HUES48 (cell line): ENCODE results near the gene ZSWIM5.

ENCODE experiments used
- H3K27ac ChIP-seq: one replicate; pipeline ENCODE4 v1.7.0; 2013; ENCODE audit warnings: low read depth, low read length, inconsistent platforms
- H3K27me3 ChIP-seq: 2 replicates; pipeline ENCODE4 v1.6.1; 2013; ENCODE audit warnings: mild to moderate bottlenecking, low read length; ENCODE audit not compliant: control insufficient read depth, insufficient read depth
- H3K36me3 ChIP-seq: 2 replicates; pipeline ENCODE4 v1.6.1; 2013; ENCODE audit warnings: low read length; ENCODE audit not compliant: control insufficient read depth, insufficient read depth
- H3K4me1 ChIP-seq: 2 replicates; pipeline ENCODE4 v1.6.1; 2013; ENCODE audit warnings: mild to moderate bottlenecking, low read length; ENCODE audit not compliant: control insufficient read depth, insufficient read depth
- H3K4me3 ChIP-seq: 2 replicates; pipeline ENCODE4 v1.5.1; 2013; ENCODE audit warnings: mild to moderate bottlenecking, low read depth, low read length
- H3K9ac ChIP-seq: 2 replicates; pipeline ENCODE4 v1.6.1; 2013; ENCODE audit warnings: mild to moderate bottlenecking, low read depth, low read length, moderate library complexity
- H3K9me3 ChIP-seq: 2 replicates; pipeline ENCODE4 v1.6.1; 2013; ENCODE audit warnings: low read length; ENCODE audit not compliant: control insufficient read depth, insufficient read depth

The ZSWIM5 gene

DNA sequence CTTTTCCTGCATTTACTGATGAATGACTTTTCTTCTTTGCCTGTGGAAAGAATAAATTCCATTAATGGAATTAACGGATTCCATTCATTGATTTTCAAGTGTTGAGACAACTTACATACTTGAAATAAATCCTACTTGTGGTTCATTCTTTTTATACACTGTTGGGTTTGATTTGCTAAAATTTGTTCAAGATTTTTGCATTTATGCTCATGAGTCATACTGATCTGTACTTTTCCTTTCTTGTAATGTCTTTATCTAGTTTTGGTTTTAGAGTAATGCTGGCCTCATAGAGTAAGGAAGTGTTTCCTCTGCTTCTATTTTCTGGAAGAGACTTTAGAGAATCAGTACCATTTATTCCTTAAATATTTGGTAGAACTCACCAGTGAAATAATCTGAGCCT, 180.0 kb downstream of the ZSWIM5 start:
- H3K36me3 ChIP-seq, result no peaks in the 10 kb centered on the region
- H3K27me3 ChIP-seq, result no peaks in the 10 kb centered on the region
- H3K9me3 ChIP-seq, result no peaks in the 10 kb centered on the region
- no peak overlapping the region for H3K9ac ChIP-seq
- H3K27ac ChIP-seq, result no peak overlapping the region
- H3K4me1 ChIP-seq, result no peaks in the 10 kb centered on the region
- H3K4me3 ChIP-seq, result no peak overlapping the region

DNA sequence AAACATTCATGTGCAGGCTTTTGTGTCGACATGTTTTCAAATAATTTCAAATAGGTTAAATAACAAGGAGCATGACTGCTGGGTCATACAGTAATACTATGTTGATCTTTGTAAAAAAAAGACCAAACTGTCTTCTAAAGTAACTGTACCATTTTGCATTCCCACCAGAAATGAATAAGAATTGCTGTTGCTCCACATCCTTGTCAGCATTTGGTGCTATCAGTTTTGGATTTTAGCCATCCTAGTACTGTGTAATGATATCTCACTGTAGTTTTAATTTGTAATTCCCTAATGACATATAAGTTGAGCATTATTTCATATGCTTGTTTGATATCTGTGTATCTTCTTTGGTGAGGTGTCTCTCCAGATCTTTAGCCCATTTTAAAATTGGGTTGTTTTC, 182.7 kb downstream of the ZSWIM5 start:
- H3K4me3 ChIP-seq, result no peak overlapping the region
- no peaks in the 10 kb centered on the region for H3K27me3 ChIP-seq
- no peaks in the 10 kb centered on the region for H3K36me3 ChIP-seq
- H3K9me3 ChIP-seq, result no peaks in the 10 kb centered on the region
- no peak overlapping the region for H3K27ac ChIP-seq
- no peaks in the 10 kb centered on the region for H3K4me1 ChIP-seq
- no peak overlapping the region for H3K9ac ChIP-seq

DNA sequence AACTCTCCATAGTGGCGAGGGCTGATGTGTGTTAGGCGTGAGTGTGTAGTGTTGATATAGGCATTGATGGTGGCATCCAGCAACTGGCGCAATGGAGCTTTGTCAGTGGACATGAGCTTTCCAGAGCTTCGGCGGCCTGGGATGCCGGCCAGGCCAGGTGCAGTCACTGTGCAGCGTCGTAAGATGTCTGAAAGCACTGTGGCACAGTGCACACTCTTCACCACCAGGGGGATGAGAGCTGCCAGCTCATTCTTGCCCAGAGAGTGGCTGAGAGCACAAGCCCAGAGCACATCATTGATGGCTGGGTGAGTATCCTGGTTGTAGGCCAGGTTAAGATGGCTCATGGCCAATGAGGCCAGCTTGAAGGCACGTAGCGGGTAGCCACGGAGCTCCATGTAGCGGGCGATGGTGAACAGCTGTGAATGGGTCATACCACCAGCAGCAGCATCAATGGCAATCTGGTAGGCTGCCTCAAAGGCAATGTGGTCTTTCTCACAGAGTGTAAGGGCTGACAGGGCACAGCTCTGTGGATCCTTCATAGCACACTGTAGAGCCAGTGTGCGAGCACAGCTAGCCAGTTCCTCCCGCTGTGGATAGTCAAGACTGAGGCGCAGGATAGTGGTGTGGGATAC, 187.7 kb downstream of the ZSWIM5 start:
- Histone ChIP-seq H3K9ac (no peak overlapping the region), H3K27me3 (no peaks in the 10 kb centered on the region), H3K36me3 (peaks cover 12% of the 10 kb centered on the region), H3K4me1 (no peaks in the 10 kb centered on the region), H3K4me3 (no peak overlapping the region), H3K27ac (no peak overlapping the region), H3K9me3 (no peaks in the 10 kb centered on the region)

DNA sequence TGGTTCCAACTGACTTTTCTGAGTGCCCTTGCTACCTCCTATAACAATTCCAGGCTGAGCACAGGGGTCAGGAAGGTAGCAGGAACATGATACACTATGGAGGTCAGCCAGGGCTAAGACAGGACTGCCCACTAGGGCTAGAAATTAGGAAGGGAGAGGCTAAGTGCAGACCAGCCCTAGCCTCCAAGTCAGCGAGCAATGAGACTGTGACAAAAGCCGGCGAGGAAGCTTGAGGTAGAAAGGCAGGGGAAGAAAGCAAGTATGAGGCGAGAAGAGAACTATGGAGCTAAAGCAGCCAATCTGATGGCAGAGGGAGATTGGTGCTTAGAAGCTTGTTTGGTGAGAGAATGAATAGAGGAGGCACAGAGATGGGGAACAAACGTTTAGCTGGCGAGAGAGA, 189.6 kb downstream of the ZSWIM5 start:
- Histone ChIP-seq H3K9ac (no peak overlapping the region), H3K4me3 (no peak overlapping the region), H3K27me3 (no peaks in the 10 kb centered on the region), H3K9me3 (no peaks in the 10 kb centered on the region), H3K27ac (no peak overlapping the region), H3K36me3 (peaks cover 15% of the 10 kb centered on the region), H3K4me1 (peaks cover under 1% of the 10 kb centered on the region)

DNA sequence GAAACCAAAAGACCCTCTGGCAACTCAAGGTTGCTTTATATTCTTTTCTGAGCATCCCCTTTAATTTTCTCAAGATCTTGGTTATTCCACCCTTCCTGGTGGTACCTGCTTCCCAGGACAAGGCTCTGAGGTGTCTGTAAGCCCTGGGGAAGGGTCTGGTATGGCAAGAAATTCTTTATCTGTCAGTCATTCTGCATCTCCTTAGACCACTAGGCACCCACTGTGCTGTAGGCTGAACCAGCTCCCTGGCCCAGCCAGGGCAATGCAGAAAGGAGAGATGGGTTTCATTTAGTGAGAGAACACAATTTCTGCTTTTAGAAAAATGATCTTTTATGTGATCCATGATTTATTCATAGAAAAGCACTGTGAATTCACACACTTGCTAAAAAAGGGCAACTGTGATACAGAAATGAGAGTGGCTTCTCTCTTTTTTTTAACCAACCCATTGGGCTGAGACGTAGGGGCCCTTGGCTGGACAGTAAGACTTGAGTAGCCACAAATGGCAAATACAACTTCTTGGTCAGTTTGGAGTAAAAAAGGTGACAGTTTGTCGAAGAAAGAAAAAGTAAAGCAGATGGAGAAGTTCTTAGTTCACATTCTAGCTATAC, 190.2 kb downstream of the ZSWIM5 start:
- H3K9me3 ChIP-seq, result no peaks in the 10 kb centered on the region
- H3K4me3 ChIP-seq, result no peak overlapping the region
- peaks cover 6% of the 10 kb centered on the region for H3K4me1 ChIP-seq
- H3K27me3 ChIP-seq, result no peaks in the 10 kb centered on the region
- H3K9ac ChIP-seq, result no peak overlapping the region
- H3K36me3 ChIP-seq, result peaks cover 15% of the 10 kb centered on the region
- no peak overlapping the region for H3K27ac ChIP-seq

DNA sequence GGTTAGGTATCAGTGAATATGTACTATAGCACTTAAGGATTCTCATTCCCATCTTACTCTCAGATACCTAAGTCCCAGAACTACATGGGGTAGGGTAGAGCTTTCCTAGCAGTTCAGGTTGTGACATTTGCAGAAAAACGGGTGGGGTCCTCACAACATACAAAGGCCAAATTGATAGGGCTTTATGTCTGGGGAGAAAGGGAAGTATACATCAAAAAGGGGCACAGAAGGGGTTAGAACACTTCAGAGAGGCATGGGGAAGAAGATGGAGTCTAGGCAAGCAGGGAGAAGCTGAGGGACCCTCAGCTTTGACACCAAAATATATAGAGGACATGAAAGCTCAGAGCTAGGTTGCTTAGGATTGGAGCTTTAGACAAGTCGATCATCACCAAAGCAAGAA, 190.7 kb downstream of the ZSWIM5 start:
- no peaks in the 10 kb centered on the region for H3K9me3 ChIP-seq
- H3K9ac ChIP-seq, result no peak overlapping the region

DNA sequence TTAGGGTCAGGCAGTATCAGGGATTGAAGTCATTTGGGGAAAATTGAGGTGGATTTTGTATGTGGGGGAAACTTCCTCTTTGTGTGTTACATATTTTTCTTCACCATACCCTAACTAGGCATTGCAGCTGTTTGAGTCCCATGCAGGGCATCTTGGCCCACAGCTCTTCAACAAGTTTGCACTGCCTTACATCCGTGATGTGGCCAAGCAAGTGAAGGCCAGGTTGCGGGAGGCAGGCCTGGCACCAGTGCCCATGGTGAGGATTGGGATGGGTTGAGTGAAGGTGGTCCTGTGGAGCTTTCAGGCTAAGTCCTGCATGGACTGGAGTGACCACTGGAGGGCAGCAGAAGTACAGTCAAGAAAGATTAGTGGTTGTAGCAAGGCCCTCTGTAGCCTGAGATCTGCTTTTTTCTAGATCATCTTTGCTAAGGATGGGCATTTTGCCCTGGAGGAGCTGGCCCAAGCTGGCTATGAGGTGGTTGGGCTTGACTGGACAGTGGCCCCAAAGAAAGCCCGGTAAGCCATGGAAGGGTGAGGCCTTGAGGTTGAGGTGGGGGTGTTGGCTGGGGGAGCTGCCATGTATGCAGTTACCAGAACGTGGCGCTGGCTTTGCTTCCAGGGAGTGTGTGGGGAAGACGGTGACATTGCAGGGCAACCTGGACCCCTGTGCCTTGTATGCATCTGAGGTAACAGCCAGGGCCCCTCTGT, 191.9 kb downstream of the ZSWIM5 start:
- H3K36me3 ChIP-seq, result peaks cover 15% of the 10 kb centered on the region
- H3K27me3 ChIP-seq, result no peaks in the 10 kb centered on the region
- H3K4me3 ChIP-seq, result no peak overlapping the region
- no peak overlapping the region for H3K27ac ChIP-seq
- no peak overlapping the region for H3K9ac ChIP-seq
- H3K9me3 ChIP-seq, result no peaks in the 10 kb centered on the region
- peaks cover 10% of the 10 kb centered on the region for H3K4me1 ChIP-seq

More for the DNA sequence above, 190.7 kb downstream of the ZSWIM5 start:
- H3K4me1 ChIP-seq, result peaks cover 6% of the 10 kb centered on the region
- no peak overlapping the region for H3K4me3 ChIP-seq
- H3K27ac ChIP-seq, result no peak overlapping the region
- H3K36me3 ChIP-seq, result peaks cover 15% of the 10 kb centered on the region
- no peaks in the 10 kb centered on the region for H3K27me3 ChIP-seq

DNA sequence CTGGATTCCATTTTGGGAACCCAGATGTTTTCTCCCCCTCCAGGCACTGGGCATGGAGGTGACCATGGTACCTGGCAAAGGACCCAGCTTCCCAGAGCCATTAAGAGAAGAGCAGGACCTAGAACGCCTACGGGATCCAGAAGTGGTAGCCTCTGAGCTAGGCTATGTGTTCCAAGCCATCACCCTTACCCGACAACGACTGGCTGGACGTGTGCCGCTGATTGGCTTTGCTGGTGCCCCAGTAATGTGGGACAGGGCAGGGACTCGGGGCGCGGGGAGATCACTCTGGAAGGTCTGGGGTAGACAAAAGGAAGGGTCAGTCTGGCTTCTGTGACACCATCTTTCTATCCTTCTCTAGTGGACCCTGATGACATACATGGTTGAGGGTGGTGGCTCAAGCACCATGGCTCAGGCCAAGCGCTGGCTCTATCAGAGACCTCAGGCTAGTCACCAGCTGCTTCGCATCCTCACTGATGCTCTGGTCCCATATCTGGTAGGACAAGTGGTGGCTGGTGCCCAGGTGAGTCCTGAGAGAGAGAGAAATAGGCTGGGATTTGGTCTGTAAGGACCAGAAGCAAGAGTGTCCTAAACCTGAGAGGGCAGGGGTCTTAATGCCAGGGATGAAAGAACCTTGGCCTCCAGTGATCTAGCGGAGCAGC, 192.7 kb downstream of the ZSWIM5 start:
- no peaks in the 10 kb centered on the region for H3K27me3 ChIP-seq
- H3K4me3 ChIP-seq, result no peak overlapping the region
- H3K36me3 ChIP-seq, result peaks cover 20% of the 10 kb centered on the region
- H3K9ac ChIP-seq, result no peak overlapping the region
- peaks cover 10% of the 10 kb centered on the region for H3K4me1 ChIP-seq
- no peak overlapping the region for H3K27ac ChIP-seq
- no peaks in the 10 kb centered on the region for H3K9me3 ChIP-seq

DNA sequence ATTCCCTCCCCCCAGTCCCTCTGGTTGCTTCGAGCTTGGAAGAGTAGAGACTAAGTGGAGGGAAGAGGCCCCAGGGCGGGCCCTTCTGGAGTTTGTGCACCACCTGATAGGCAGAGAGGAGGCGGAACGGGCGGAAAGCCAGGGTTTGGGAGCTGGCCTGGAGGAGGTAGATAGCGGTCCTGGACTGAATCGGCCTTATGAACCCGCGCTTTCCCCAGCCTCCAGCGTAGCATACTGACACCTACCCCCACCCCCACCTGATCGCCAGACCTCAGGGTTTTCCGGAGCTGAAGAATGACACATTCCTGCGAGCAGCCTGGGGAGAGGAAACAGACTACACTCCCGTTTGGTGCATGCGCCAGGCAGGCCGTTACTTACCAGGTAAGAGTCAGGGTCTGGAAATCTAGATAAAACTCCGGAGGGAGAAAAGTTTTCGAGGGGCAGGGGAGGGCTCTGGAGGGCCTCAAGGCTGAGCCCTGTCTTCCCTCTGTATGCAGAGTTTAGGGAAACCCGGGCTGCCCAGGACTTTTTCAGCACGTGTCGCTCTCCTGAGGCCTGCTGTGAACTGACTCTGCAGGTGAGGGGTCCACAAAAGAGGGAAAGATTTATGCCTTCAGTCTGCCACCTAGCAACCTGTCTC, 193.6 kb downstream of the ZSWIM5 start:
- peak overlapping the region; percentile 80 for H3K27ac ChIP-seq
- H3K27me3 ChIP-seq, result no peaks in the 10 kb centered on the region
- peak overlapping the region; percentile 71 for H3K4me3 ChIP-seq
- no peaks in the 10 kb centered on the region for H3K9me3 ChIP-seq
- peaks cover 10% of the 10 kb centered on the region for H3K4me1 ChIP-seq
- peaks cover 27% of the 10 kb centered on the region for H3K36me3 ChIP-seq
- peak overlapping the region; percentile 50; the same call in 1 of the 2 replicates for H3K9ac ChIP-seq

DNA sequence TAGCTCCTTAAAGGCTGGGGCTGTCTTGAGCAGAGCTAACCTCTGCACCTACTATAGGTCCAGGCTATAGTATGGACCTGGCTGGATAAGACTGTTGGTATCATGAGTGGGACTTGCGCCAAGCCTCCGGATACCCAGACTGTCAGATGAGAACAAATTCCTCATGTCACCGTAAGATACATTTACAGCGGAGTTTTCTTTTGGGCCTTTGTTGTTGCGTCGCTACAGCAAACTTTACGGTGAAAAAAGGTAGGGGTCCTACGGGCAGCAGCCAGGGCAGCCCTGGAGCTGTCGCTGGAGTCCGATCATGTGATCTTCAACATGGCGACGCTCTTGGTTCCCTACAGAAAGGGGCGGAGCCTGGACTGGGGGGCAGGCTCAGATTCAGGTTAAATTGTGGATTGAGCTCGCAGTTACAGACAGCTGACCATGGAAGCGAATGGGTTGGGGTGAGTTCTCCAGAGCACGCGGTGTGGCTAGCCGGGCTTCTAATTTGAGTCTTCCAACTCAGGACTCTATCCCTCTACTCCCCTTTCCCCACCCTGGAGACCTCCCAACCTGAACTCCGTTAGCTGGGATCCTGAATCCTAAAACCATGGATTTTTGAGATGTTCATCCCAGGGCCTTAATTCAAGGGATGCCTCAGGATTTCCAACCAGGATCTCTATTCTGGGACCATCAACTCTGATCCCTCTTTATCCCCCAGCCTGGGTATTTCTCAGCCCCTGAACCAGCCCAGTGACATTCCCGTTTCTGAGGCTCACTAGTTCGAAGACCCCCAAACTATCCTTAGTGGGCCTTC, 194.4 kb downstream of the ZSWIM5 start, which contains the start of gene UROD:
Gene UROD, plus strand, starts transcription at position 418 of the 802 bp plus-strand sequence. Its CDS starts 12 bp downstream, at position 430.
- peaks cover 34% of the 10 kb centered on the region for H3K36me3 ChIP-seq
- peak within 1 kb of the TSS; percentile 80 for H3K27ac ChIP-seq
- H3K9me3 ChIP-seq, result no peaks in the 10 kb centered on the region
- no peaks in the 10 kb centered on the region for H3K27me3 ChIP-seq
- H3K4me1 ChIP-seq, result peaks cover 10% of the 10 kb centered on the region
- peak within 1 kb of the TSS; percentile 81 for H3K4me3 ChIP-seq
- H3K9ac ChIP-seq, result peak within 1 kb of the TSS; percentile 50; the same call in 1 of the 2 replicates
